ENCODE measurements around the gene SLC6A7.

SLC6A7 gene

DNA sequence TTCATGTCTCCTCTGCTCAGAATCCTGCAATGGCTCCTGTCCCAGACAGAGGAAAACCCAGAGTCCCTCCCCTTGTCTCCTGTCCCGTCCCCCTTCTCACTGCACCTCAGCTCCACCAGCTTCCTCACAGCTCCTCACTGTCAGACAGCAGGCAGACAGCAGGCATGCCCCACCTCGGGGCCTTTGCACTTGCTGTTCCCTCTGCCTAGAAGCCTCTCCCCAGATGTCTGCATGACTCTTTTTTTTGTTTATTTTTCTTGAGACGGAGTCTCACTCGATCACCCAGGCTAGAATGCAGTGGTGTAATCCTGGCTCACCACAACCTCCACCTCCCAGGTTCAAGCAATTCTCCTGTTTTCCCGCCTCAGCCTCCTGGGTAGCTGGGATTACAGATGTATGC lies 8.8 kb upstream of the SLC6A7 start:
- TF ChIP-seq CREB1 (IDR thresholded peaks at IDR 0.05; ENCODE audit: low read depth) (no peak), TAF1 (IDR thresholded peaks at IDR 0.05; ENCODE audit: low read depth) (no peak), FOXM1 (IDR thresholded peaks at IDR 0.05; ENCODE audit: borderline replicate concordance, low read depth) (no peak), CEBPB (IDR thresholded peaks at IDR 0.05) (no peak), EP300 (IDR thresholded peaks at IDR 0.05; ENCODE audit: borderline replicate concordance) (no peak), NFIC (IDR thresholded peaks at IDR 0.05) (no peak), EGR1 (IDR thresholded peaks at IDR 0.05) (no peak), ZBTB7A (IDR thresholded peaks at IDR 0.05; ENCODE audit: low read depth) (no peak), REST (IDR thresholded peaks at IDR 0.05; ENCODE audit: low read depth) (no peak), TCF12 (IDR thresholded peaks at IDR 0.05; ENCODE audit: low read depth) (no peak)
- TF ChIP-seq, protein P1, sequence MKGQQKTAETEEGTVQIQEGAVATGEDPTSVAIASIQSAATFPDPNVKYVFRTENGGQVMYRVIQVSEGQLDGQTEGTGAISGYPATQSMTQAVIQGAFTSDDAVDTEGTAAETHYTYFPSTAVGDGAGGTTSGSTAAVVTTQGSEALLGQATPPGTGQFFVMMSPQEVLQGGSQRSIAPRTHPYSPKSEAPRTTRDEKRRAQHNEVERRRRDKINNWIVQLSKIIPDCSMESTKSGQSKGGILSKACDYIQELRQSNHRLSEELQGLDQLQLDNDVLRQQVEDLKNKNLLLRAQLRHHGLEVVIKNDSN (IDR thresholded peaks at IDR 0.05) = no peak
- TF ChIP-seq, protein P2, sequence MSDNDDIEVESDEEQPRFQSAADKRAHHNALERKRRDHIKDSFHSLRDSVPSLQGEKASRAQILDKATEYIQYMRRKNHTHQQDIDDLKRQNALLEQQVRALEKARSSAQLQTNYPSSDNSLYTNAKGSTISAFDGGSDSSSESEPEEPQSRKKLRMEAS (IDR thresholded peaks at IDR 0.05) = no peak

DNA sequence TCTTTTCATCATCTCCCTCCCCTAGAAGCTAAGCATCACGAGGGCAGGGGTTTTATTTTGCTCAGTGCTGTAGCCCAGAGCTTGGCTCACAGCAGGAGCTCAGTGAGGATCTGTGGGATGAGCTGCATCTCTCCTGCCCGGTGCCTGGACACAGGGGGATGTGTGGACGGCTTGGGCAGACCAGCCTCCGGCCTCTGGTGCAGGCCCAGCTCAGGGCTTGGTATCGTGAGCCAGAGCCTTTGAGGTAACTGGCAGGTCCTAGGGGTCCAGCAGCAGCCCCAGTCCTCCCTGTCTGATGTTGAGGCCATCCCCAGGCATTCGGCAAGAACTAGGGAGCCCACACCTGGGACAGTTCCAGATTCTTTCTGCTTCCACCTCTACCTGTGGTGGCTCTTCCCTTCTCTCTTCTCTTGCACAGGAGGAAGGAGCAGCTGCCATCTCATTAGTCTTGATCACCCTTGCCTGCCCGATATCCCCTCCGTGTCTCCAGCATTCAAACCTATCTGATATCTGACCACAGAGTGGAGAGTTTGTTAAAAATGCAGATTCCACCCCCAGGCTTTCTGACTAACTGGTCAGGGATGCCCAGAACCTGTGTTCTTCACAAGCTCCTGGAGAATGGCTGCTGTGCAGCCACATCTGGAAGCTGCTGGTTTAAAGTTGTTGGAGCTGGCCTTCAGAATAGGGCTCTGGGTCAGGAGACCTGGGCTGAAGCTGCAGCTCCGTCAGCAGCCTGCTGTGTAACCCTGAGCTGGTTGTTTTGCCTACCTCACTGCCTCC lies 7.9 kb upstream of the SLC6A7 start:
- no peak for TF ChIP-seq CEBPB (IDR thresholded peaks at IDR 0.05)
- TF ChIP-seq, protein P2 (IDR thresholded peaks at IDR 0.05) = no peak
- no peak for TF ChIP-seq TCF12 (IDR thresholded peaks at IDR 0.05; ENCODE audit: low read depth)
- no peak for TF ChIP-seq FOXM1 (IDR thresholded peaks at IDR 0.05; ENCODE audit: borderline replicate concordance, low read depth)
- TF ChIP-seq, protein P1 (IDR thresholded peaks at IDR 0.05) = no peak
- no peak for TF ChIP-seq RAD21 (IDR thresholded peaks at IDR 0.05; ENCODE audit: low read depth)
- no peak for TF ChIP-seq YY1 (IDR thresholded peaks at IDR 0.05; ENCODE audit: low read depth)
- TF ChIP-seq EP300 (IDR thresholded peaks at IDR 0.05; ENCODE audit: borderline replicate concordance) = no peak
- no peak for TF ChIP-seq NFIC (IDR thresholded peaks at IDR 0.05)
- TF ChIP-seq EGR1 (IDR thresholded peaks at IDR 0.05) = no peak
- no peak for TF ChIP-seq TAF1 (IDR thresholded peaks at IDR 0.05; ENCODE audit: low read depth)
- TF ChIP-seq REST (IDR thresholded peaks at IDR 0.05; ENCODE audit: low read depth) = no peak
- no peak for TF ChIP-seq TEAD4 (IDR thresholded peaks at IDR 0.05)
- no peak for TF ChIP-seq CREB1 (IDR thresholded peaks at IDR 0.05; ENCODE audit: low read depth)
- TF ChIP-seq ZBTB7A (IDR thresholded peaks at IDR 0.05; ENCODE audit: low read depth) = no peak

DNA sequence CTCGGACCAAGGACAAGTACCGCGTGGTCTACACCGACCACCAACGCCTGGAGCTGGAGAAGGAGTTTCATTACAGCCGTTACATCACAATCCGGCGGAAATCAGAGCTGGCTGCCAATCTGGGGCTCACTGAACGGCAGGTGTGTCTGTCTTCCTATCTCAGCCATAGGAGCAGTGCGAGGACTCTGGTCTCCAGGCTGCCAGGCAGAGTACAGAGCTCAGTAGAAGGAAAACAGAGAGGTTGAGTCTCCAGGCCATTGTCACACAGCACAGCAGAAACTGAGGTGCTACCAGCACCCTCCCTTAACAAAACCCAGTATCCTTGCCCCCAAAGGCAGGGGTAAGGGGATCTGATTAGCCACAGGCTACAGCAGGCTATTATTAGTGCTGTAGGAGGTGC lies 7.1 kb upstream of the SLC6A7 start:
- no peak for TF ChIP-seq TAF1 (IDR thresholded peaks at IDR 0.05; ENCODE audit: low read depth)
- no peak for TF ChIP-seq EP300 (IDR thresholded peaks at IDR 0.05; ENCODE audit: borderline replicate concordance)
- no peak for TF ChIP-seq CREB1 (IDR thresholded peaks at IDR 0.05; ENCODE audit: low read depth)
- no peak for TF ChIP-seq FOXM1 (IDR thresholded peaks at IDR 0.05; ENCODE audit: borderline replicate concordance, low read depth)
- TF ChIP-seq CEBPB (IDR thresholded peaks at IDR 0.05) = no peak
- TF ChIP-seq, protein P2 (IDR thresholded peaks at IDR 0.05) = no peak
- TF ChIP-seq, protein P1 (IDR thresholded peaks at IDR 0.05) = no peak
- no peak for TF ChIP-seq TEAD4 (IDR thresholded peaks at IDR 0.05)
- TF ChIP-seq NFIC (IDR thresholded peaks at IDR 0.05) = no peak
- TF ChIP-seq RAD21 (IDR thresholded peaks at IDR 0.05; ENCODE audit: low read depth) = no peak
- no peak for TF ChIP-seq EGR1 (IDR thresholded peaks at IDR 0.05)
- TF ChIP-seq TCF12 (IDR thresholded peaks at IDR 0.05; ENCODE audit: low read depth) = no peak
- TF ChIP-seq REST (IDR thresholded peaks at IDR 0.05; ENCODE audit: low read depth) = no peak

All from Ishikawa (cell line).